ENCODE measurements around the gene MYEOV. TPM values are rescaled to one million over a fixed set of nuclear protein-coding genes. Genes with fewer than 3 reads are reported as not detected.

Gene MYEOV
- total and polyA plus RNA-seq, 4 donors, result 0.52 TPM; not detected in 3

DNA sequence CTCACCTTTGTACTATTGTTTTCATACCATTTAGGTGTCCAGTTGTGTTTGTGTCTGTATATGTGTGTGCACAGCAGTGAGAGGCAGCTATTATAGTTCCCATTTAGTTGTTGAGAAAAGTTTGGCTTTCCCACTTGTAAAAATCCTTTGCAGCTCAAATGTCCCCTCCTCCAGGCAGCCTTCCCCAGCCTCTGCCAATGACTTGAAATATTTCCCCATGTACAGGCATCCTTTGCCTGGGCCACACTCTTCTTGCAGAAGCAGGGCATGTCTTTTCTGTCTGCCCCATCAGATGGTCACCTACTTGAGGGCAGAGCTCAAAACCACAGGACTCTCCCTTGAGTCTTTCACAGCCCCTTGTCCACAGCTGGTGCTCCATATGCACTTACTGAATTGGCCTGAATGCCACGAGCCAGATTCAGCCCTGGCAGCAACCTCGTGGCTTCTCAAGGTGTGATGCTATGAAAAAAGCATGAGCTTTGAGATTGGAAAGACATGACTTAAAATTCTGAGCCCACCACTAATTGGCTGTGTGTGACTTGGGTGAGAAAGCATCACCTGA, 39.3 kb downstream of the MYEOV start:
- WGBS, 2 donors, result 80 to 87% methylated on average over 2 of the region's 2 CpGs
- no peak for ATAC-seq (ENCODE audit: low FRiP score)
- Histone ChIP-seq H3K27ac (ENCODE audit: low read depth in 1 of 2, low read length in 2 of 2) (no peak overlapping the region), H3K36me3 (ENCODE audit: control insufficient read depth in 1 of 2, insufficient read depth in 2 of 2, low read length in 1 of 2) (no peaks in the 10 kb centered on the region), H3K4me3 (ENCODE audit: low read length in 2 of 2) (no peak overlapping the region), H3K9me3 (ENCODE audit: control insufficient read depth, low read length) (no peaks in the 10 kb centered on the region), H3K27me3 (ENCODE audit: control insufficient read depth in 1 of 2, insufficient read depth in 2 of 2, low read length in 1 of 2) (no peaks in the 10 kb centered on the region), H3K4me1 (ENCODE audit: control insufficient read depth in 1 of 2, insufficient read depth in 2 of 2, low read length in 2 of 2) (no peaks in the 10 kb centered on the region)
- DNase-seq, result peak in 1 of 2 donors; percentile 15
- intact Hi-C loops (cut with DNase I), result no loop called here

DNA sequence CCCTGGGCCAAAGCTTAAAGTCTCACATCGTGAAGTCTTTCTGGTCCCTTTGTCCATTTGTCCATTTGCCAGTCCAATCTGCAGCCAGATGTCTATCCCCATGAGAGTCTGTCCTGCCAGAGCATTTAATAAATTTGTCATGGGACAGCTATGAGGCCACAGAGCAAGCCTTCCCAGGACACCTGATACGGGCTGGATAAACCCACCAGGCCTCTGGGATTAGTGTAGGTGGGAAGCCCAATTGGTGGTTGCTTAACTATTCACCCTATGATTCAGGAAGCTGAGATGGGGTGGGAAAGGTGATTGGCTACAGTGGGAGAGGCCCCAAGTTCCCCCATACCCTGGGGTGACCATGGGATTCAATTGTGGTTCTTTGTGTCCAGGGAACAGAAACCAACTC, 39.9 kb downstream of the MYEOV start:
- H3K27me3 ChIP-seq (ENCODE audit: control insufficient read depth in 1 of 2, insufficient read depth in 2 of 2, low read length in 1 of 2), result no peaks in the 10 kb centered on the region
- DNase-seq, result no peak

DNA sequence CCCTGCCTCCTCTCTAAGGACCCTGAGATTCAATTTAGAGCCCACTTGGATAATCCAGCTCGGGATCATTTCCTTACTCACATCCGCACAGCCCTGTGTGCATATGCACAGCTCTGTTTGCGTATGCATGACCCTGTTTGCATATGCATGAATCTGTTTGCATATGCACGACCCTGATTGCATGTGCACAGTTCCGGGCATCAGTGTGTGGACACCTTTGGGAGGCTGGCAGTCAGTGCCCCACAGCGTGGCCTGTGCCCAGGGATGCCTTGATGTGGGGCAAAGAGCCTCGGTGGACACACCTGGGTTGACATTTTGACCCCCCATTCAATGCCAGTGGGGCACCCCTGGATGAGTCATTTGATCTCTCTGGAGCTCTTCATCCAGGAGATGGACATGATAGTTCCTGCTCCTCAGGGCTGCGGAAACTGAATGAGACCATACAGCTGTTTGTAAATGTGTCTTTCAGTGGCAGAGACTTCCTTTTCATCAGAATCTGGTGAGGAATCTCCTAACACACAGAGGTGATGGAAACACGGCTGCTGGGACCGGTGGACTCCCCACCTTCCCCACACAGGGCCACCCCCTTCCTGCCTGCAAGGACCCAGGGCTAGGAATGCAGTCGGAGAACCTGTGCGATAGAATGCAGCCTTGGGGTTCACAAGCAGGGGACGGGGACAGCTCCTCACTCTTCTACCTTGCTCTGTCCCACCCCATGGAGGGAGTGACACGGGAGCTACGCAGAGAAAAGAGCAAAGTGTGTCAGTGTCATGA, 41.2 kb downstream of the MYEOV start:
- H3K36me3 ChIP-seq (ENCODE audit: control insufficient read depth in 1 of 2, insufficient read depth in 2 of 2, low read length in 1 of 2), result no peaks in the 10 kb centered on the region
- H3K9me3 ChIP-seq (ENCODE audit: control insufficient read depth, low read length), result no peaks in the 10 kb centered on the region
- DNase-seq (no peak), ATAC-seq (ENCODE audit: low FRiP score) (no peak)
- H3K27me3 ChIP-seq (ENCODE audit: control insufficient read depth in 1 of 2, insufficient read depth in 2 of 2, low read length in 1 of 2), result no peaks in the 10 kb centered on the region
- no peaks in the 10 kb centered on the region for H3K4me1 ChIP-seq (ENCODE audit: control insufficient read depth in 1 of 2, insufficient read depth in 2 of 2, low read length in 2 of 2)
- intact Hi-C loops (cut with DNase I), result no loop called here
- H3K4me3 ChIP-seq (ENCODE audit: low read length in 2 of 2), result no peak overlapping the region
- no peak overlapping the region for H3K27ac ChIP-seq (ENCODE audit: low read depth in 1 of 2, low read length in 2 of 2)
- WGBS, 2 donors, result 89 to 92% methylated on average over 15 of the region's 15 CpGs

More for the DNA sequence above, 39.9 kb downstream of the MYEOV start:
- H3K9me3 ChIP-seq (ENCODE audit: control insufficient read depth, low read length), result no peaks in the 10 kb centered on the region
- no peaks in the 10 kb centered on the region for H3K4me1 ChIP-seq (ENCODE audit: control insufficient read depth in 1 of 2, insufficient read depth in 2 of 2, low read length in 2 of 2)
- 56 to 65% methylated on average over 2 of the region's 2 CpGs for WGBS, 2 donors
- H3K4me3 ChIP-seq (ENCODE audit: low read length in 2 of 2), result no peak overlapping the region
- no peak overlapping the region for H3K27ac ChIP-seq (ENCODE audit: low read depth in 1 of 2, low read length in 2 of 2)
- H3K36me3 ChIP-seq (ENCODE audit: control insufficient read depth in 1 of 2, insufficient read depth in 2 of 2, low read length in 1 of 2), result no peaks in the 10 kb centered on the region
- intact Hi-C loops (cut with DNase I), result no loop called here
- no peak for ATAC-seq (ENCODE audit: low FRiP score)

DNA sequence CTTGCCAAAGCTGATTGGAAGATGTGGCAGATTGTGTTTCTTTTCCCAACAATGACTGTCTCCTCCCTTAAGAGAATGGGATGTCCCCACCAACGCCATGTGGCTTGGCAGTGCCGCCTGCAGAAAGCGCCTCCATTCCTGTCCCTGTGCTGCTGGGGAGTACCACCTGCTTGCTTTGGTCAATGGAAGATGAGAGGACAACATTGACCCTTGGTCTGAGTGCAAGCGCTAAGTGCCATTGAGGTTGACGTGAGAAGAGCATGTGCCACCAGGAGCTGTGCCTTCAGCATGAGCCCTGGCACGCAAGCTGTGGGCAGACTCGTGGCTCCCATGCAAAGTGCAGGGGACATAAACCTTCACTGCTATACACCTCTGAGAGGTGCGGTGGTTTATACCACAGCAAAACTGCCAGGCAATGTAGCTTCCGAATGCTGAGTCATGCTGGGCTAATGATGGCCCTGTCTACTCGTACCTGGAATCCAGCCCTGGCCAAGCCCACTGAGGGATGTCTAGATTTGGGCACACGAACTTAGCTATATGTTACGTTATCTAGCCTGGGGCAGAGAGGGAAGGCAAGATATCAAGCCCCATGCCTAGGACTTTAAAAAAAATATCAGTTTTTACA, 41.9 kb downstream of the MYEOV start:
- Histone ChIP-seq H3K4me3 (ENCODE audit: low read length in 2 of 2) (no peak overlapping the region), H3K27ac (ENCODE audit: low read depth in 1 of 2, low read length in 2 of 2) (no peak overlapping the region), H3K4me1 (ENCODE audit: control insufficient read depth in 1 of 2, insufficient read depth in 2 of 2, low read length in 2 of 2) (no peaks in the 10 kb centered on the region), H3K9me3 (ENCODE audit: control insufficient read depth, low read length) (no peaks in the 10 kb centered on the region), H3K36me3 (ENCODE audit: control insufficient read depth in 1 of 2, insufficient read depth in 2 of 2, low read length in 1 of 2) (no peaks in the 10 kb centered on the region), H3K27me3 (ENCODE audit: control insufficient read depth in 1 of 2, insufficient read depth in 2 of 2, low read length in 1 of 2) (no peaks in the 10 kb centered on the region)
- no peak for DNase-seq
- WGBS, 2 donors, result 86 to 87% methylated on average over 12 of the region's 12 CpGs
- intact Hi-C loops (cut with DNase I), result no loop called here
- ATAC-seq (ENCODE audit: low FRiP score), result no peak

DNA sequence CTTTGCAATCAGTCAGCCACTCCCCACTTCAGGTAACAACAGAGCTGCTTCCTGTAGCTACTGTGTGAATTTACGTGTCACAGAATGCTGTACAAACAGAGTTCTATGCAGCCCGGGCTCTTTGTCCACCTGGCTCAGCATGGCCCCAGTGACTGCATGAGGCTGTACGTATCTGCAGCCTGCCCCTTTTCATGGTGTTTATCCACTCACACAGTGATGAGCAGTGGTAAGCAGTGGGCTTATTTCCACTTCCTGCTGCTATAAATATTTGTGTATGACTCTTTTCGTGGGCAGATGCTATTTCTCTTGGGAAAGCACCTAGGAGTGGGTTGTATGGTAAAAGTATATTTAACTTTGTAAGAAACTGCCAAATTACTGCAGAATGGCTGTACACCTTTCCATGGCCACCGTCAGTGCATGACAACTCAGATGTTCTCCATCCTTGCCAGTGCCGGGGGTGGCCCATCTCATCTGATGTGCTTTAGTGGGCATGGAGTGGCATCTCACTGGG, 43.3 kb downstream of the MYEOV start:
- no peaks in the 10 kb centered on the region for H3K4me1 ChIP-seq (ENCODE audit: control insufficient read depth in 1 of 2, insufficient read depth in 2 of 2, low read length in 2 of 2)
- no peak overlapping the region for H3K27ac ChIP-seq (ENCODE audit: low read depth in 1 of 2, low read length in 2 of 2)
- WGBS, 2 donors, result 58 to 59% methylated on average over 6 of the region's 6 CpGs
- ATAC-seq (ENCODE audit: low FRiP score) (no peak), DNase-seq (no peak)
- no peaks in the 10 kb centered on the region for H3K9me3 ChIP-seq (ENCODE audit: control insufficient read depth, low read length)
- H3K36me3 ChIP-seq (ENCODE audit: control insufficient read depth in 1 of 2, insufficient read depth in 2 of 2, low read length in 1 of 2), result no peaks in the 10 kb centered on the region
- H3K27me3 ChIP-seq (ENCODE audit: control insufficient read depth in 1 of 2, insufficient read depth in 2 of 2, low read length in 1 of 2), result no peaks in the 10 kb centered on the region
- intact Hi-C loops (cut with DNase I), result no loop called here
- no peak overlapping the region for H3K4me3 ChIP-seq (ENCODE audit: low read length in 2 of 2)

DNA sequence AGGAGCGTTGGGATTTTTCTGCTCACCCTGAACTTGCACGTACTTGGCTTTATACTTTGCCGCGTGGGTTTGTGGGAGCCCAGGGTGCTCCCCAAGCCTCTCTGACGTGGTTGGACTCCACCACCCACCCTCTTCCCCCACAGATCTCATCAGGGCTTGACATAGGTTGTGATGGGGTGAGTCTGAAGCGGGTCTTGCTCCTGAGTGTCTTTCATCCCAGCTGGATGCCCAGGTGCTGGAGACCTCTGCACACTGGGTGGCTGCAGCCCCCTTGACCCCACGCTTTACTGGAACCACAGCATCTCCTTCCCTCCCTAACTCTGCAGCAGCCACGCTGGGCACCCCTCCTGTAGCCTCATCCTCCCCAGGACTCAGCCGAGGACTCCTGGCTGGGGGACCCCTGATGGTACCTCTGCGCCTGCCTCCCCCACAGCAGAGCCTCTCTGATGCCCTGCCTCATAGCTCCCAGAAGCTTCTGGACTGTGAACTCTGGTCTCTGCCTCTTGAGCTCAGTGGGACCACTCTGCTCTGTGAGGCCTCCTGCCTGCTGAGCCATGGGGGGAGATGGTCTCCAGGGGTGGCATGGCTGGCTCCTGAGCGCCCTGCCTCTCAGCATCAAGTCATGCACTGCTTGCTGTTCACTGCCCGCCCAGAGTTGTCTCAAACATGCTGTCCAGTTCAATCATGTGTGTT, 45.2 kb downstream of the MYEOV start:
- no peak for DNase-seq
- intact Hi-C loops (cut with DNase I), result no loop called here
- WGBS, 2 donors, result 86 to 92% methylated on average over 12 of the region's 12 CpGs
- Histone ChIP-seq H3K27me3 (ENCODE audit: control insufficient read depth in 1 of 2, insufficient read depth in 2 of 2, low read length in 1 of 2) (no peaks in the 10 kb centered on the region), H3K36me3 (ENCODE audit: control insufficient read depth in 1 of 2, insufficient read depth in 2 of 2, low read length in 1 of 2) (no peaks in the 10 kb centered on the region), H3K4me3 (ENCODE audit: low read length in 2 of 2) (no peak overlapping the region), H3K9me3 (ENCODE audit: control insufficient read depth, low read length) (no peaks in the 10 kb centered on the region), H3K27ac (ENCODE audit: low read depth in 1 of 2, low read length in 2 of 2) (no peak overlapping the region), H3K4me1 (ENCODE audit: control insufficient read depth in 1 of 2, insufficient read depth in 2 of 2, low read length in 2 of 2) (no peaks in the 10 kb centered on the region)
- ATAC-seq (ENCODE audit: low FRiP score), result no peak

DNA sequence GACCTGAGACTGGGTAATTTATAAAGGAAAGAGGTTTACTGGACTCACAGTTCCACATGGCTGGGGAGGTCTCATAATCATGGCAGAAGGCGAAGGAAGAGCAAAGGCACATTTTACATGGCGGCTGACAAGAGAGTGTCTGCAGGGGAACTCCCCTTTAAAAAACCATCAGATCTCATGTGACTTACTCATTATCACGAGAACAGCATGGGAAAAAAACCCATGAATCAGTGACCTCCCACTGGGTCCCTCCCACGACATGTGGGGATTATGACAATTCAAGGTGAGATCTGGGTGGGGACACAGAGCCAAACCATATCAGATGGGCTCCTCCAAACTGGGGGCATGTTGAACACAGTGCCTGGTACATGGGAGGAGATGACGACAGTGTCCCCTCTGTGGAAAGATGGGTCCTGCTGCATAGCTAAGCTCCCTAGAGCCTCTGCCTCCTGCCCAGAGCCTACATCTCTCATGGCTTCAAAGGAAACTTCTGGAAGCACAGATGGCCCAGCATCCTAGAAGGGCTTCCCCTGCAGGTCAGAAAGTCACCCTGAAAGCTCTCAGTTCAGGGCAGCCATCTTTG, 46.1 kb downstream of the MYEOV start:
- Histone ChIP-seq H3K4me3 (ENCODE audit: low read length in 2 of 2) (no peak overlapping the region), H3K27ac (ENCODE audit: low read depth in 1 of 2, low read length in 2 of 2) (no peak overlapping the region), H3K27me3 (ENCODE audit: control insufficient read depth in 1 of 2, insufficient read depth in 2 of 2, low read length in 1 of 2) (no peaks in the 10 kb centered on the region), H3K36me3 (ENCODE audit: control insufficient read depth in 1 of 2, insufficient read depth in 2 of 2, low read length in 1 of 2) (no peaks in the 10 kb centered on the region), H3K4me1 (ENCODE audit: control insufficient read depth in 1 of 2, insufficient read depth in 2 of 2, low read length in 2 of 2) (no peaks in the 10 kb centered on the region), H3K9me3 (ENCODE audit: control insufficient read depth, low read length) (no peaks in the 10 kb centered on the region)
- DNase-seq (peak in 1 of 2 donors; percentile 25), ATAC-seq (ENCODE audit: low FRiP score) (no peak)
- intact Hi-C loops (cut with DNase I), result no loop called here
- 87 to 95% methylated on average over 5 of the region's 5 CpGs for WGBS, 2 donors

DNA sequence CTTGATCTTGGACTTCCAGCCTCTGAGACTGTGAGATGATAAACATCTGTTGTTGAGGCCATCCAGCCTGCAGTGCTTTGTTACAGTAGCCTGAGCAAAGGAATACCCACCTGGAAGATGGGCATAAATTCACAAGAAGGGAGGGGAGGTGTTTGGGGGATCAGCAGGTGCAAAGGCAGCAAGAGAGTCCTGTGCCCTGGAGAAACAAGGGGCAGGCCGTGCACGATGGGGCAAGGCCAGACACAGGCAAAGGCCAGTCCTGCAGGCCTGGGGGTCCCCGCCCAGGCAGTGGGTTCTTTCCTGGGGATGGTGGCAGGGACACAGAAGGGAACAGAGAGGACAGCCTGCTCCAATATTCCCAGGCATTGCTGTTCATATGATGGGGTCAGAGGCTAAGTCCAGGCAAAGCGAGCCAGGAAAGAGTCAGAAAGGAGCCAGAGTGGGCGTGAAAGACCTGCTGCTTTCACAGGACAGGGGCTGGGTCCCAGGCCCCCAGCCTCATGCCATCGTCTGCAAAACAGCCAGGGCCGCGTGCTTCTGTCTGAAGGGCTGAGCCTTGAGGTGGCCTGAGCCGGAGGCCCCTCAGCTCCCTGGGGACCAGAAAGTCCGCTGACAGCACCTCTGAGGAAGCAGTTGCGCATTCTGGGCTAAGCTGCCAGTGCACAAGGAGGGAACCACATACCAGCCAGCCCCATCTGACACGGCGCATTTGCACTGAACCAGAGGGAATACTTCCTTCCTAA, 48.8 kb downstream of the MYEOV start:
- no peaks in the 10 kb centered on the region for H3K36me3 ChIP-seq (ENCODE audit: control insufficient read depth in 1 of 2, insufficient read depth in 2 of 2, low read length in 1 of 2)
- H3K4me1 ChIP-seq (ENCODE audit: control insufficient read depth in 1 of 2, insufficient read depth in 2 of 2, low read length in 2 of 2), result no peaks in the 10 kb centered on the region
- 94 to 96% methylated on average over 13 of the region's 13 CpGs for WGBS, 2 donors
- intact Hi-C loops (cut with DNase I), result no loop called here
- H3K9me3 ChIP-seq (ENCODE audit: control insufficient read depth, low read length), result no peaks in the 10 kb centered on the region
- no peak overlapping the region for H3K4me3 ChIP-seq (ENCODE audit: low read length in 2 of 2)
- no peak overlapping the region for H3K27ac ChIP-seq (ENCODE audit: low read depth in 1 of 2, low read length in 2 of 2)
- ATAC-seq (ENCODE audit: low FRiP score) (no peak), DNase-seq (no peak)
- H3K27me3 ChIP-seq (ENCODE audit: control insufficient read depth in 1 of 2, insufficient read depth in 2 of 2, low read length in 1 of 2), result no peaks in the 10 kb centered on the region
